NCI-H187 treated with DMSO at 0.1 percent for 48 hours (cell line): Measurements from ENCODE around the gene FKBP8.

Experiments used
- DNase-seq: peaks from one replicate; lab custom pipeline; 2025; lab: John Stamatoyannopoulos, UW

Gene FKBP8

DNA sequence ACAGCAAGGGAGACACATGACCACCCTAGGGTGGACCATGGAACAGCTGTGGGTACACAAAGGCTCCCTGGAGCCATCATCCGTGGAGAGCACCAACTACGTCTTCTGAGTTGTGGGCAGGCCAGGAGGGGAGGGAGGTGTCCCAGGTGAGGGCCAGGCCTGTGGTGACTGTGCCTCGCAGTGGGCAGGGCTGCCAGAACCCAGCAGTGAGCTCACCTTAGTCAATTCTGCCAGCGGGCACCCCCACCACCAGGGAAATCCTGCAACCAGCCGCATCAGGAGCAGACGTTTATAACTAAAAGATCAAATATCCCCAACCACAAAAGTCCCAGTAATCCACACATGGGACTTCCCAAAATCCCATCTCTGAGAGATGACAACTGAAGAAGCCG lies 41.1 kb downstream of the FKBP8 start:
- no peak for DNase-seq

DNA sequence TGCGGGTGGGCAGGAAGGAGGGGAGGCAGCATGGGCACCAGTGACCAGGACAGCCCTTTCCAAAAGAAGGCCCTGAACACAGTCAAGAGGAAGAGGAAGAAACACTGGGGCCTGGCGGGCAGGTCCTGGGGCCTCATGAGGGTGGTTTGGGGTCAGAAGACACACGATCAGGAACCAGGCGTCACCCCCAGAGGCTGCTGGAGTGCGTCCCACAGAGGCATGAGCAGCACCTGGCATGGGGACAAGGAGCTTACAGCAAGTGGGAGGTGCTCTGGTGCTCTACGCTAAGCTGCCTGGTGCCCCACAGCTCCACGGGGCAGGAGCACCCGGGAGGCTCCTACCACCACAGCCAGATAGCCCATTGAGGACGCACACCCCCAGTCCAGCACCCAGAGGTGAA lies 41.5 kb downstream of the FKBP8 start:
- no peak for DNase-seq

DNA sequence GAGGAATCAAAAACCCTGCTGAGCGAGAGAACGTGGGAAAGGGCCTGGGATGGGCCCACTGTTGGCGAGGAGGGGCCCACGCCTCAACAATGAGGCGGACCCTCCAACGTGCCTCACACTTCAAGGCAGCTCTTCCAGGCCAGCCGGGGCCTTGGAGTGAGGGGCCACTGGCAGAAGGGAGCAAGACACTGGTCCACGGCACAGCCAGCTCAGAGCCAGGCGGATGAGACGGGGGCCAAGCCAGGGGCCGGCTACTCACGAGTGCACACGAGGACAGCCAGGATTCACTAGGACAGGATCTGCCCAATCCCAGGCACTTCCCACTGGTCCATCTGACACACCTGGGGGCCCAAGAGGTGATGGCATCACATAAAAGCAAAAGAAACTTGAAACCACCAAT lies 42.0 kb downstream of the FKBP8 start:
- DNase-seq = no peak

DNA sequence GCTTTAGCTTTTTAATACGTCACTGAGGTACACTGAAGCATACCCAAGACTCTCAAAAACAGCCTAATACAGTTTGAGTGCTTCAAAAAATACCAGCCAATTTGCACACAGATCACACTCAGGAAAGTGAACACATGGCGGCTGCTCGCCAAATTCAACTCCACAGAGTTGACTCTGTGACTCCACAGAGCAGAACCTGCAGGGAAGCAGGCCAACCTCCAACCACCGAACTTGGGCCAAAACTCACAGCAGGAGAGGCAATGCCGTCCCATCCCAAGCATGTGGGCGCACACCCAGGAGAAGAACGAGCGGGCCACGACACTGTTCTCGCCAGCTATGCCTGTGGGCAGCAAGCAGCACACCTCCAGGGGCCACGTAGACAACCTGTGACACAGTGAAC lies 42.6 kb downstream of the FKBP8 start:
- no peak for DNase-seq

DNA sequence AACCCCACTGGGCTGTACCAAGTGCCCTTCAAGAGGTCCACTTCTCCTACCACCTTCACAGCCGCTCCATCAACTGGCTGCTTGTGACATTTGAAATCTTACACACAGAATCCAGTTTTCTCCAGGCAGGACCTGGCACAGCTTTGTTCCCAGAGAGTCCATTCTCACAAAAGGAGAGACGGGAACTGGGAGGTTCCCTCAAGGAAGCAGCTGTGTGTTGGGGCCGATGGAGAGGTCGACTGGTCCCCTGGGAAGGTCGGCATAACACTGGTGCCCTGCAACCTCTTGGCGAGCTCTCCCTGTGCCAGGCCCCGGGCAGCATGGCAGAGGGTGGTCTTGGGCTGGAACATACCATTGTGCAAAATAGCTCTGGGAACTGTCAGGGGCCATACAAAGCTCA lies 43.0 kb downstream of the FKBP8 start:
- no peak for DNase-seq

DNA sequence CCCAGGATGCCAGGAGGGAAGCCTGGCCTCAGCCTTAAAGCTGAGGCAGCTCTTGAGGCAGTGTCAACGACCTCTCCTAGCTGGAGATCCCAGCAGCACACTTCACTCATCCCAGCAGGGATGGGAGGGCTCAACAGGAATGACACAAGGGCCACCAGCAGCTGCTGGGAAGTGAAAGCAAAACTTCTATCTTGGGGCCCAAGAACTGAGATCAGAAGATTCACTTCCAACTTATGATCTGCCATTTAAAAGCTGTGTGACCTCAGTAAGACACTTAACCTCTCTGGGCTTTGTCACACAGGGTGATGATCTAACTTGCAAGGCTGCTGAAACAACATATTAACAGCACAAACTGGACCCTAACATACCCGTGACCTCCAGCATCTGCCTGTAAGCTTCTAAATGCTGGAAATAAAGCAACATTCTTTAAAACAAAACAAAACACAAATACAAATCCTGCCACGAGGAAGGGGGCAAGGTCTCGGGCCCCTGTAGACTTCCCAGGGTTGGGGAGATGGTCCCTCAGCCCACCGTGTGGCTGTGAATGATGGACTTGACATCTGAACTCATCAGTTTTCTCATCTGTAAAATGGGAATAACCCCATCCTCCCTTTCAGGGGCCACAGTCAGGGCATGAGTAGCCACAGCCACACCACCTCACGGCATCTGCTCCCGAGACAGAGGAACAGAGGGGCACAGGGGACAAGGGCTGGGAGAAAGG lies 44.2 kb downstream of the FKBP8 start:
- DNase-seq = no peak

DNA sequence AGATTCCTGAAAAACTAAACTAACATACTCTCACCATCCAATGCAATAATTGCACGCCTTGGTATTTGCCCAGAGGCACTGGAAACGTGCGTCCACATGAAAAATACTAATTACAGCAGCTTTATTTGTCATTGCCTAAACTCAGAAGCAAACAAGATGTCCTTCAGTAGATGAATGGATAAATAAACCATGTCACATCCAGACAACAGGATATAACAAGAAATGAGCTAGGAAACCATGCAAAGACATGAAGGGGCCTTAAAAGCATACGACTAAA lies 46.5 kb downstream of the FKBP8 start:
- no peak for DNase-seq

DNA sequence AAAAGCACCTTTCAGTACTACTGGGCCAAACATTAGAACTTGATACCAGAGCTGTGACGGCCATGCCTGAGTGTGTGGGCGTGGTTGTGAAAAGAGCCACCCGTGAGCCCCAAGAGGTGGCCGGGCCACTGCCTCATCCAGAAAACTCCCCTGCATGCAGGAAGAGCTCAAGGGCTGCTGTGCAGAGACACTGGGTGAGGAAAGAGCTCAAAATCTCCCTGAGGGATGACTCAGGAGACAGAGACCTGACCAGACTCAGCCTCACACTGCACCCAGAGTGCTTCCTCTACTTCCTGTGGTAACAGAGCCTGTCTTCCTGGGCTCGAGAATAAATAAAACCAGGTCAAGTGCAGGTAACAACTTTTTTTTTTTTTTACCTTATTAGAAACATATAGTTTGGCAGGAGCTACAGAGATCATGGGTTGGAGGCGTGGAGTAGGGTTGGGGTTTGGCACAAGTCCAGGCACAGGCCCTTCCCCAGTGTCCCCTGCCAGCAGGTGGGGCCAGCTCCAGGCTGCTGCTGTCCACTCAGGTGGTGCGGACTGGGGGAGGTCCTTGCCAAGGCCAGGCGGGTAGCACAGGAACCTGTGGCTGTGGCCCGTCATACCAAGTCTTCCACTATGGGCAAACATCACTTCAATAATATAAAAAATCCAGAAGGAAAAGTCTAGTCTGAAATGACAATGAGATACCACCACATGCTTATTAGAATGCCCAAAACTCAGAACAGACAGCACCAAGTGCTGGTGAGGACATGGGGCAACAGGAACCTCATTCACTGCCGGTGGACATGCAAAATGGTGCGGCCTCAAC lies 47.0 kb downstream of the FKBP8 start:
- no peak for DNase-seq

DNA sequence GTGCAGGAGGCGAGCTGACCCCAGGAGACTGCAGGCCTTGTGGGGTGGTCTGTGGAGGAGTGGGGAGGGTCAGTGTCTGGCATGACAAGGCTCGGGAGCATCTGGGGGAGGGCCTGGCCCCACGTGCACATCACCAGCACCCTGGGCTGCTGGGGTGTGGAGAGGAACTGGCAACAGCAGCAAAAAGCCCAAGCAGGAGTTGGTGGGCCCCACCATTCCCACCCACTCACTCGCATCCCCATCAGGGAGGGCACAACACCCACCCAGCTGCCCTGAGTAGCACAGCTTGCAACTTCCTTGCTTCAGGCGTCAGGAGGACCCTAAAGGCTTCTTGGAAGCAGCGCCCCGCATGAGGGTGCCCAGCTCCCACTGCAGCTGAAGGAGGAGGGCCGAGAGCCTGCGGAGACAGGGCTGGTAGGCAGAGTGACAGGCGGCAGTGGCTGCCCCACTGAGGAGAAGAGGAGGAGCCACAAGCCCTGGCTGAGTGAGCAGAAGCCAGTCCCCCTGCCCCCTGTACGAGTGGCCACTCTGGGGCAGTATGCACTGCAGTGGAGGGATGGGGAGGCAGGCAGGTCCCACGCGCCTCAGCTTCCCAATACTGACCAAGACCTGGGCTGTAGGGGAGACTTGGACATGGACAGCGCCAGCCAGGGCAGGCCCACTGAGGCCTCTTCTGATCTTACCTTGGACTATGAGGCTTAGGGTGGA lies 48.0 kb downstream of the FKBP8 start:
- no peak for DNase-seq

DNA sequence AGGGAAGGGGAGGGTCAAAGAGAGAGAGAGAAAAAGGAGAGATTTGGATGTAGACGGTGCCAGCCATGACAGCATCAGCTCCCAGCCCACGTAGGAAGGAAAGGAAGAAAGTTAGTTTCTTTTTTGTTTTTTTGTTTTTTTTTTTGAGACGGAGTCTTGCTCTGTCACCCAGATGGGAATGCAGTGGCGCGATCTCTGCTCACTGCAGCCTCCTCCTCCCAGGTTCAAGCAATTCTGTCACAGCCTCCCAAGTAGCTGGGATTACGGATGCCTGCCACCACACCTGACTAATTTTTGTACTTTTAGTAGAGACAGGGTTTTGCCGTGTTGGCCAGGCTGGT lies 49.1 kb downstream of the FKBP8 start:
- no peak for DNase-seq

DNA sequence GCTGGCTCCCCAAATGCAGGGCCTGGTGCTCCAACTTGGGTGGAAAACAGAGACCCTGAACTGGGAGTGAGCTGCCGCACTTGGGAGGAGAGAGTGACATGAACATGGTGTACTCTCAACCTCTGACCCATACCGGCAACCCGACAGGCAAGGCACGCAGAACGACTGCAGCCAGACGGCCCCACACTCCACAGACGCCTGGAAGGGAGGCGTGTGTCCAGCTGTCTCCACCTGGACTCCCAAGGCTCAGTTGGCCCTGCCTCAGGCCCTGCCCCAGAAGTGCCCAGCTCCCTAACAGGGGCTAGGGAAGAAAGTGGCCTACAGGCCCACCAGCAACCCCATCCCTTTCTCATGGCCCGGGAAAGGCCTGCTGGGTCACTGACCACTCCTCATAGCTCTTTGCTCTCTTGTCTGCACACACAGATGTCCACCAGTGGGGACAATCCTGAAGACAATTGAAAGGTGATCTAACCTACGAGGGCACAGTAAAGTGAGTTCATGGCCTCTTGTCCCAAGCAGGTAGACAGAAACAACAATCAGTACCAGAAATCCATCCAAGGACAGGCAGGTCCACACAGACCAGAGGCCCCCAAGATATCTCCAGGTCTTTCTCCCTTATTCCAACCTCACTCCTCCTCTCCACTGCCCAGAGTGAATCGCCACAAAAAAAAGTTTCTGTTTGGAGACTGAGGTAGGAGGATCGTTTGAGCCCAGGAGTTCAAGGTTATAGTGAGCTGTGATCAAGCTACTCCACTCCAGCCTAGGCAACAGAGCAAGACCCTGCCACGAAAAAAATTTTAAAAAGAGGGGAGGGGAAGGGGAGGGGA lies 49.7 kb downstream of the FKBP8 start:
- no peak for DNase-seq

DNA sequence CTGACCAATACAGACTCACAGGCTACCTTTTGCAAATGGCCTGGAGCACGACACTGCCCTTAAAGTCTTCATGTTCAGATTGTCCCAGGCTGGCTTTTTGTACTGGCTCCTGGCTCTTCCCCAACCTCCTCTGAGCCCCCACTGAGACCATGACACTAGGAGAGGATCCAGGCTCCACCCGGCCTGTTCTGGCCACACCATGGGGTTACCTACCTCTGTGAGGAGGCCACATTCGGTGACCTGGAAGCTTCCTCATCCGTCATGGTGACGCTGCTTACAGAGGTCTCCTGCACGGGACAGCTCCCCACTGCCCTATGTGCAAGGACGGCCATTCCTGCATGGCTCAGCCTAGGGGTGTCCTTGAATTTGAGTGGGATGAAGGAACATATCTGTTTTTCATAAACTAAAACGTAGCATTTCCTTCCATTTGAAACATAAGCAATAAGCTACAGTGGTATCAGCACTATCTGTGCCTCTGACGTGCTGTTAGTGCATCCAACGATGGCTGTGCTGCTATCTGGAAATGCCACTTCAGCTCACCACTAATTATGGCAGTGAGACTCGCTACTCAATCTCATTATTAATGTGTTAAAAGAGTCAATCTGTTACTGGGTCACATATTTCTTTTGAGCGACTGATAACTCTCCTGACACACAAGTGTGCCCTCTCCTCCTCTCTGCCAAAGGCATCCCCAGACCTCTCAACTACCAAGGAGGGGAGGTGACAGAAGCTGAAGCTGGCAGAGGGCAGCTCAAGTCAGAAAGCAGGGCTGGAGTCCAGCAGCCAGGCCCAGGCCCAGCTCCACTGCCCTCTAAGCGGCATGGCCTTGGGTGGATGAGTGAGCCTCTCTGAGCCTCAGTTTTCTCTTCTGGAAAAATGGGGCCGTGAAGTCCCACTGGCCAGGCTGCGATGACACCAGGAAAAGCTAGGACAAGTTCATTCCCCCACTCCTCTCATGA lies 51.1 kb downstream of the FKBP8 start:
- DNase-seq = no peak

DNA sequence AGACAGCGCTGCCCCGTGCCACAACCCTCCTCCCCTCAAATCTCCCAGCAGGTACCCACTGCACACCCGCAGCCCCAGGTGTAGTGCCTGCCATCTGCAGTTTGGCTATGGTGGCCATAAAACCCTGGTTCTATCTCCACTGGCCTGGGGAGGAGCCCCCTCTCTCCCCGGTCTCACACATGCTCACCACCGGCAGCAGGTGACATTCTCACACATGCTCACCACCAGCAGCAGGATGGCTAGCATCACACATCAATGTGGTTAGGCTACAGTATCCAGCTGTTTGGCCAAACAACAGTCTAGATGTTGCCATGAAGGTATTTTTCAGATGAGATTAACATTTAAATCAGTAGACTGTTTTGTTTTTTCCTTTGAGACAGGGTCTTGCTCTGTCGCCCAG lies 52.6 kb downstream of the FKBP8 start:
- DNase-seq = no peak

DNA sequence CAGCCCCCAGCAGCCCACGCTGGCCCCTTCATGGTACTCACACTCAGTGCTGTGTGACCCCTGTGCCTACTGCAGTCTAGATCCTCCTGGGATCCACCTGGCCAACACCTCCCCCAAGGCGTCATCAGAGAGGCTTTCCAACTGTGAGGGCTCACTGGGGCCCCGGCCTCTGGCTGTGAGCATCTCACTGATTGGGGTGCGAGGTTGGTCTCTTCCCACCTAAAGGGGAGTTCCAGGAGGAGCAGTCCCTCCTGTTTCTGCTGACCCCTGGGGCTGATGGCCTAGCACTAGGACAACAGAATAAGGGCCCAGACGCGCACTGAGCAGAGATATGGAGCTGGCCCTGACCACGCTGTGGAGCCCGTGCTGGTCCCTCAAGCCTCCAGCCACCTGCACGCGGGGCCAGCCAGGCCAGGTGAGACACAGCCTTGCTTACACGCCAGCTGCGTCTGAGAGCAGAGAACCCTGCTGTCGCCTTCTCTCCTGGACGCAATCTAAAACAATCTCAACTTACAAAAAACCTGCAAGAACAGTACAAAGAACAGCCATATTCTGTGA lies 53.7 kb downstream of the FKBP8 start:
- no peak for DNase-seq

DNA sequence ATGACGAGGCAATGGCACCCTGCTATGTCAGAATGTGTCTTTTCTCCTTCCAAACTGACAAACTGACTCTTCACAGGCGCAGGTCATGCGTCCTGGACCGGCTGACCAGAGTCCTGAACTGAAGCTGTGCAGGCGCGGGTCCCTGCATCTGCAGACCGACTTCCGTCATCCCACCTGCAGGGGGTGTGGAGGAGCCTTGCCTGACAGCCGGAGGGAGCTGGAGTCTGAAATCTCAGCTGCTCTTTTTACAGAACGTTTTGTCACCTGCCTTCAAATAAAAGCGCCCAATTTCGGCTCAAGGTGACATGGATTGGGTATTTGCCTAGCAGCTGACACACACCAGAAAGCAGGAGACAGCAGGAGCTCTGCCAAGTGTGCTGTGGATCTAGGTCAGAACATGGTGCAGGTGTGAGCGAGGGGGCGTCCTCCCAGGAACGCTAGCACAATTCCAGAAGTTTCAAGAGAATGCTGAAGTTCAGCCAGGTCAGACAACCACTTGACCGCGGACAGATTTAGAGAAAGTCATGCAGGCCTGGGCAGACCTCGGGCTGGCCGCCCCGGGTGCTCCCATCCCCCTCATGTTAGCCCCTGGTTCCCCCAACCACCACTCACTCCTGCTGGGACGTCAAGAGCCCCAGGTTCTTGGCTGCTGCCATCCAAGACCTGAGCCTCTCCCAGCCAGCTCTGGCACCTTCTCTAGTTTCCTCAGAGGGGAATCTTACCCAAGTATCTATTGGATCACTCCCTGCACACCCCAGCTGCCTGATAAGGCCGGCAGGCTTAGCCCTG lies 54.3 kb downstream of the FKBP8 start:
- no peak for DNase-seq

DNA sequence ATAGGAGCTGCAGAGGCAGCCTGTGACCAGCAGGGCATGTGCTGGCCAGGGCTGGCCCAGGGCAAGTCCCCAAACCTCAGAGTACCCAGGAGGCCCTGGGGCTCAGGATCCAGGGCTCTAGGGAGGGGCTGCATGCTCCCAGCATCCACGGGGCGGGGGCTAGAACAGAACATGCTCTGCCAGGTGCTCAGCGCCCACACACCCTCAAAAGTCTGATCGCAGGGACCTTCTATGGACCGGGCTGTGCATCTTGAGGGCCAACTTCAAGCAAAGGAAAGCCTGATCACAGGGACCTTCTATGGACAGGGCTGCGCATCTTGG lies 55.0 kb downstream of the FKBP8 start:
- DNase-seq = no peak

DNA sequence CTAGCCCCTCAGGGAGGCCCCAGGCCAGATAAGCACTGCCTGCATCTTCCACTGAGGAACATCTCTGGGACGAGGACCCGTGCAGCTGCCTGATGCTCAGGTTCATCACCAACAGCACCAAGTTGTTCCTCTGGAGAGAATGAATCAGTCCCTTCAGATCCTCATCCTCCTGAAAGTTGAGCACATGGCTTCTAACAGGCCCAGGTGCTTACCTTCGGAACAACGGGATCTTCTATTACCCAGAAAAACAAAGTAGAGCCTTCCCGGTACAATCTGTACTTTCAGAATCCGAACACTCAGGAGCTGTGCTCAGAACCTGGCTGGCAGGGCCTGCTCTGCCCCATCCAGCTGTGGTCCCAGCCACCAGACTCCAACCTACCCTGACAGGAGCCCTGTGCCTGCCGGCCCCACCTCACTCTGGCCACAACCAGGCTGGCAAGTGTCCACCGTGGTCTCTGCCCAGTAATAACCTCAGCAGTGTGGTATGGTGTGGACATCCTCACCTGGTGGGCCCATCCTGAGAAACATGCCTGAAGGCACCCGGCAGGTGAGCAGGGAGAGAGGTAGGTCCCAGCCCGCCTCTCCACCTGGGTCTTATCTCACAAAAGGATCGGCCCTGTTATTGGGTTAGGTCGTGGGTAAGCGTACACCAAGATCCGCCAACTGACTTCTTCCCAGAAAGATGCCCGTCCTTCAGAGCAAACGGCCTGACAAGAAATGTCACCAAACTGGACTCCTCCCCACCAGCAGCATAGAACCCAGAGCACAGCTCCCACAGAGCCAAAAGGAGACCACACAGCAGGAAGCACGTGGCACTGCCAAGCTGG lies 55.6 kb downstream of the FKBP8 start:
- no peak for DNase-seq

DNA sequence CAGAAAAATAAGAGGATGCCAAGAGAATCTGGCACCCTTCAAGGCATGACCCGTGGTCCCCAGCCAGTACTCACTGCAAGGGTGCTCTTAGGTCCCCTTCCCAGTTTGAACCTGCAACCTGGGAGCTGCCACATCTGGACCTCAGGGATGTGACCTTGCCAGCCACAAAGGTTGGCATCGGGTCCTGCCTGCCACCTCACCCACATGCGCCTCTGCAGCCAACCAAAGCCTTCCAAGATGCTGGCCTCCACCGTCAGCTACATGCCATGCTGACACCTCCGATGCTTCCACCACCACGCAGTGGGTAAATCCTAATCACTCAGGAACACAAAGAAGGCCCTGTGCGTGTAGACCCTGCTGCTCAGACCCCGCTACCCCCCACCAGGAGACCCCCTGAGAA lies 56.6 kb downstream of the FKBP8 start:
- no peak for DNase-seq

DNA sequence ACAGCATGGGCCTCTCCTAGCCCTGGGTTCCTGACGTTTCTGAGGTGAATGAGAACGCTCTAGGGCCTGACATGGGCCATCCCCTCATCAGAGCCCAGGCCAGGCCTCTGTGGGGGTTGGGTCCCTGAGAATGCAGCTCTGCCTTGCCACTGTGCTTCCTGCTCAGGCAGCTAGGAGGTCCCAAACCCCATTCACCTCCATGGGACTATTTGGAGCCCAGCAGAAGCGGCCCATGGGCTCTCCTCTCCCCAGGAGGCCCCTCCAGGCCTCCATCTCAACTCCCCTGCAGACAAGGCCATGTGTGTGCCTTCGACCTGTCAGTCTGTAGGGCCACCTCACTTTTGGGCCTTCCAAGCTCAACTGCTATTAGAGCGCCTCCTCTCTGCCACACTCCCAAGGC lies 58.4 kb downstream of the FKBP8 start:
- no peak for DNase-seq
